Right atrium auricular region (tissue), 2 donors: ENCODE measurements around the gene RASGRF2. TPM values are rescaled to one million over a fixed set of nuclear protein-coding genes. Genes with fewer than 3 reads are reported as not detected.
"Not testable (repeated sequence)": the region's sequence is repeated elsewhere in the genome, so short reads cannot be mapped to it uniquely, and the experiment has no call there.

Experiments
- DNase-seq: peaks from one replicate; pipeline ENCODE4 v3.0.0-alpha.2; 2019; ENCODE audit warnings: low spot score
- H3K27ac ChIP-seq, 2 donors: fragments of 200-600 bp; sonication (generic); 1 replicate in 1 of 2; 2 replicates in 1 of 2; pipeline ENCODE4 v1.5.1; 2016 to 2019
- H3K27me3 ChIP-seq, 2 donors: fragments of 200-600 bp; sonication (generic); one replicate each; pipeline versions ENCODE4 v1.5.1 to v1.6.0; 2017 to 2019
- H3K36me3 ChIP-seq: fragments of 200-600 bp; sonication (generic); one replicate; pipeline ENCODE4 v1.5.1; 2016
- H3K4me1 ChIP-seq, 2 donors: fragments of 200-600 bp; sonication (generic); one replicate each; pipeline versions ENCODE4 v1.5.1 to v1.6.0; 2017 to 2019
- H3K4me3 ChIP-seq, 2 donors: fragments of 200-600 bp; sonication (generic); 1 replicate in 1 of 2; 2 replicates in 1 of 2; pipeline ENCODE4 v1.5.1; 2017 to 2019; ENCODE audit warnings: mild to moderate bottlenecking in 1 of 2, moderate library complexity in 1 of 2
- H3K9me3 ChIP-seq, 2 donors: fragments of 200-600 bp; sonication (generic); one replicate each; pipeline ENCODE4 v1.5.1; 2019
- CTCF ChIP-seq, 2 donors: fragments of 200-600 bp; sonication (generic); IDR thresholded peaks; one replicate each; pipeline ENCODE4 v1.5.1; 2019; ENCODE audit warnings: antibody characterized with exemption in 2 of 2
- total RNA-seq, 2 donors: library from RNA; depleted of rRNA; stranded (reverse); fragments of >200 nt; gene quantifications; one replicate each; pipeline ENCODE4 v1.1.0, GENCODE V29; 2016

RASGRF2 gene
- total RNA-seq, 2 donors from 2014 or later = 3.5 to 6.3 TPM

- Histone ChIP-seq H3K27ac (no peak overlapping the region), H3K4me1 (no peaks in the 10 kb centered on the region), H3K9me3 (no peaks in the 10 kb centered on the region), H3K27me3 (no peaks in the 10 kb centered on the region), H3K4me3 (no peak overlapping the region), H3K36me3 (peaks cover 97% of the 10 kb centered on the region)
- TF ChIP-seq CTCF (IDR thresholded peaks at IDR 0.05) = no peak
- DNase-seq = no peak
Measured at GRCh38 chr5:81265101-81265500, 304.9 kb downstream of the RASGRF2 start.

GRCh38 chr5:81268521-81269196 is 308.5 kb downstream of the RASGRF2 start:
- DNase-seq = no peak
- Histone ChIP-seq H3K27me3 (no peaks in the 10 kb centered on the region), H3K9me3 (peaks cover 4 to 19% of the 10 kb centered on the region in 2 donors), H3K36me3 (peaks cover 77% of the 10 kb centered on the region), H3K27ac (no peak overlapping the region), H3K4me3 (no peak overlapping the region), H3K4me1 (no peaks in the 10 kb centered on the region)
- TF ChIP-seq CTCF (IDR thresholded peaks at IDR 0.05) = no peak

- DNase-seq = no peak
- H3K9me3 ChIP-seq = peaks cover 4 to 30% of the 10 kb centered on the region in 2 donors
- H3K4me1 ChIP-seq = no peaks in the 10 kb centered on the region
- no peak for TF ChIP-seq CTCF (IDR thresholded peaks at IDR 0.05)
- H3K4me3 ChIP-seq = no peak overlapping the region
- H3K27ac ChIP-seq = no peak overlapping the region
- H3K36me3 ChIP-seq = peaks cover 66% of the 10 kb centered on the region
- H3K27me3 ChIP-seq = no peaks in the 10 kb centered on the region
Measured at GRCh38 chr5:81269751-81270393, 309.7 kb downstream of the RASGRF2 start.

GRCh38 chr5:81270394-81271027 is 310.3 kb downstream of the RASGRF2 start:
- H3K9me3 ChIP-seq = peaks cover 4 to 36% of the 10 kb centered on the region in 2 donors
- DNase-seq = not testable (repeated sequence)
- H3K36me3 ChIP-seq = peaks cover 60% of the 10 kb centered on the region

More at GRCh38 chr5:81270394-81271027, 310.3 kb downstream of the RASGRF2 start:
- not testable (repeated sequence) for H3K27ac ChIP-seq, H3K4me1 ChIP-seq, H3K4me3 ChIP-seq, H3K27me3 ChIP-seq
